ENCODE measurements around the gene PXDN.

DNA sequence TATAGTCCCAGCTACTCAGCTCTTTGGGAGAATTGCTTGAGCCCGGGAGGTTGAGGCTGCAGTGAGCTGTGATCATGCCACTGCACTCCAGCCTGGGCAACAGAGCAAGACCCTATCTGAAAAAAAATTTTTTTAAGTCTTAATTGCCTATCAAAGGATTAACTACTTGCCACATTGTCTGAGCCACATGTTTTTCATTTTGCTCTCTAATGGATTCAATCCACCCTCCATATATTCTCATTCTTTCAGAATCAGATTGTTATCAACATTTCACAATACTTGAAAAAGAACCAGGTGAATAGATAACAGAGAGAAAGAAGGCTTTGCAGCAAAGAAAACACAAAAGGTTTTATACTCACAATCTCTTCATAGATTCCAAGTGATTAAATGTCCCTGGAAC is 61.0 kb downstream of the PXDN start:
- TF ChIP-seq EZH2phosphoT487 (IDR thresholded peaks at IDR 0.05; ENCODE audit: borderline replicate concordance, low read length): no peak
- TF ChIP-seq, protein P1, sequence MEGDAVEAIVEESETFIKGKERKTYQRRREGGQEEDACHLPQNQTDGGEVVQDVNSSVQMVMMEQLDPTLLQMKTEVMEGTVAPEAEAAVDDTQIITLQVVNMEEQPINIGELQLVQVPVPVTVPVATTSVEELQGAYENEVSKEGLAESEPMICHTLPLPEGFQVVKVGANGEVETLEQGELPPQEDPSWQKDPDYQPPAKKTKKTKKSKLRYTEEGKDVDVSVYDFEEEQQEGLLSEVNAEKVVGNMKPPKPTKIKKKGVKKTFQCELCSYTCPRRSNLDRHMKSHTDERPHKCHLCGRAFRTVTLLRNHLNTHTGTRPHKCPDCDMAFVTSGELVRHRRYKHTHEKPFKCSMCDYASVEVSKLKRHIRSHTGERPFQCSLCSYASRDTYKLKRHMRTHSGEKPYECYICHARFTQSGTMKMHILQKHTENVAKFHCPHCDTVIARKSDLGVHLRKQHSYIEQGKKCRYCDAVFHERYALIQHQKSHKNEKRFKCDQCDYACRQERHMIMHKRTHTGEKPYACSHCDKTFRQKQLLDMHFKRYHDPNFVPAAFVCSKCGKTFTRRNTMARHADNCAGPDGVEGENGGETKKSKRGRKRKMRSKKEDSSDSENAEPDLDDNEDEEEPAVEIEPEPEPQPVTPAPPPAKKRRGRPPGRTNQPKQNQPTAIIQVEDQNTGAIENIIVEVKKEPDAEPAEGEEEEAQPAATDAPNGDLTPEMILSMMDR (IDR thresholded peaks at IDR 0.05; ENCODE audit: low read depth, low read length, poor library complexity, severe bottlenecking): no peak

Measured in DOHH2 (cell line).